Smooth muscle cell (in vitro differentiated cells): ENCODE results near the gene PSMC4. TPM values are rescaled to one million over a fixed set of nuclear protein-coding genes. Genes with fewer than 3 reads are reported as not detected.

Experiments used
- DNase-seq: peaks from one replicate; lab custom pipeline; 2025; ENCODE audit not compliant: unreplicated experiment; lab: John Stamatoyannopoulos, UW
- H2AFZ ChIP-seq: fragments of 200-600 bp; sonication (generic); 2 replicates; pipeline ENCODE4 v1.6.0; 2016; ENCODE audit warnings: antibody characterized with exemption, low read depth, mild to moderate bottlenecking
- H3F3A ChIP-seq: fragments of 200-600 bp; sonication (generic); 2 replicates; pipeline ENCODE4 v1.6.0; 2017; ENCODE audit warnings: antibody characterized with exemption, low read depth
- H3K27ac ChIP-seq: fragments of 200-600 bp; sonication (generic); 2 replicates; pipeline ENCODE4 v1.5.1; 2016; ENCODE audit warnings: low read depth, mild to moderate bottlenecking
- H3K27me3 ChIP-seq: fragments of 200-600 bp; sonication (generic); 2 replicates; pipeline ENCODE4 v1.6.1; 2016; ENCODE audit warnings: low read depth, mild to moderate bottlenecking
- H3K36me3 ChIP-seq: fragments of 200-600 bp; sonication (generic); 2 replicates; pipeline ENCODE4 v1.5.1; 2016; ENCODE audit warnings: low read depth
- H3K4me1 ChIP-seq: fragments of 200-600 bp; sonication (generic); 2 replicates; pipeline ENCODE4 v1.5.1; 2016; ENCODE audit warnings: low read depth
- H3K4me2 ChIP-seq: fragments of 200-600 bp; sonication (generic); 2 replicates; pipeline ENCODE4 v1.6.0; 2016; ENCODE audit warnings: mild to moderate bottlenecking
- H3K4me3 ChIP-seq: fragments of 200-600 bp; sonication (generic); 2 replicates; pipeline ENCODE4 v1.5.1; 2016; ENCODE audit warnings: mild to moderate bottlenecking
- H3K79me2 ChIP-seq: fragments of 200-600 bp; sonication (generic); 2 replicates; pipeline ENCODE4 v1.6.0; 2016; ENCODE audit warnings: low read depth, mild to moderate bottlenecking
- H3K9ac ChIP-seq: fragments of 200-600 bp; sonication (generic); 2 replicates; pipeline ENCODE4 v1.6.0; 2016; ENCODE audit warnings: low read depth
- H3K9me3 ChIP-seq: fragments of 200-600 bp; sonication (generic); replicated peaks from 2 replicates; pipeline ENCODE4 v1.5.1; 2016; ENCODE audit warnings: low read depth
- H4K20me1 ChIP-seq: fragments of 200-600 bp; sonication (generic); 2 replicates; pipeline ENCODE4 v1.6.0; 2016; ENCODE audit warnings: low read depth
- WGBS: methylation state at CpG from one replicate; pipeline ENCODE4 v1.1.7; 2016; ENCODE audit warnings: low lambda C conversion rate; 5-methylcytosine and 5-hydroxymethylcytosine counted together
- polyA plus RNA-seq: library from polyadenylated mRNA; unstranded; fragments of >200 nt; fragmentation: Nextera tagmentation; extraction: Ambion mirVana; gene quantifications from 2 replicates; pipeline ENCODE4 v1.2.1, GENCODE V29; 2016
- total RNA-seq: library from RNA; depleted of rRNA; stranded (reverse); fragments of >200 nt; gene quantifications from 2 replicates; pipeline ENCODE4 v1.2.3, GENCODE V29; 2014
- TF ChIP-seq, protein P1 (sequence below): fragments of 200-600 bp; sonication (generic); IDR thresholded peaks from 2 replicates; pipeline ENCODE4 v1.5.1; 2017; ENCODE audit warnings: borderline replicate concordance, mild to moderate bottlenecking, antibody characterized with exemption; ENCODE audit not compliant: insufficient read depth, poor library complexity, severe bottlenecking

Gene PSMC4
- total and polyA plus RNA-seq, 2 experiments from 2014 or later = 117 to 120 TPM

GRCh38 chr19:39939556-39939955, 31.4 kb upstream of the PSMC4 start:
- TF ChIP-seq, protein P1, sequence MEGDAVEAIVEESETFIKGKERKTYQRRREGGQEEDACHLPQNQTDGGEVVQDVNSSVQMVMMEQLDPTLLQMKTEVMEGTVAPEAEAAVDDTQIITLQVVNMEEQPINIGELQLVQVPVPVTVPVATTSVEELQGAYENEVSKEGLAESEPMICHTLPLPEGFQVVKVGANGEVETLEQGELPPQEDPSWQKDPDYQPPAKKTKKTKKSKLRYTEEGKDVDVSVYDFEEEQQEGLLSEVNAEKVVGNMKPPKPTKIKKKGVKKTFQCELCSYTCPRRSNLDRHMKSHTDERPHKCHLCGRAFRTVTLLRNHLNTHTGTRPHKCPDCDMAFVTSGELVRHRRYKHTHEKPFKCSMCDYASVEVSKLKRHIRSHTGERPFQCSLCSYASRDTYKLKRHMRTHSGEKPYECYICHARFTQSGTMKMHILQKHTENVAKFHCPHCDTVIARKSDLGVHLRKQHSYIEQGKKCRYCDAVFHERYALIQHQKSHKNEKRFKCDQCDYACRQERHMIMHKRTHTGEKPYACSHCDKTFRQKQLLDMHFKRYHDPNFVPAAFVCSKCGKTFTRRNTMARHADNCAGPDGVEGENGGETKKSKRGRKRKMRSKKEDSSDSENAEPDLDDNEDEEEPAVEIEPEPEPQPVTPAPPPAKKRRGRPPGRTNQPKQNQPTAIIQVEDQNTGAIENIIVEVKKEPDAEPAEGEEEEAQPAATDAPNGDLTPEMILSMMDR = no peak
- Histone ChIP-seq H3K9me3 (no peaks in the 10 kb centered on the region), H3K4me2 (no peak overlapping the region), H3K79me2 (no peaks in the 10 kb centered on the region), H3F3A (no peaks in the 10 kb centered on the region), H4K20me1 (no peaks in the 10 kb centered on the region), H3K27ac (no peak overlapping the region), H3K4me3 (no peak overlapping the region), H2AFZ (no peak overlapping the region), H3K36me3 (no peaks in the 10 kb centered on the region), H3K4me1 (peaks cover 11% of the 10 kb centered on the region), H3K27me3 (no peaks in the 10 kb centered on the region), H3K9ac (no peak overlapping the region)
- DNase-seq = no peak
- WGBS = 97% methylated on average over 6 of the region's 6 CpGs

DNA sequence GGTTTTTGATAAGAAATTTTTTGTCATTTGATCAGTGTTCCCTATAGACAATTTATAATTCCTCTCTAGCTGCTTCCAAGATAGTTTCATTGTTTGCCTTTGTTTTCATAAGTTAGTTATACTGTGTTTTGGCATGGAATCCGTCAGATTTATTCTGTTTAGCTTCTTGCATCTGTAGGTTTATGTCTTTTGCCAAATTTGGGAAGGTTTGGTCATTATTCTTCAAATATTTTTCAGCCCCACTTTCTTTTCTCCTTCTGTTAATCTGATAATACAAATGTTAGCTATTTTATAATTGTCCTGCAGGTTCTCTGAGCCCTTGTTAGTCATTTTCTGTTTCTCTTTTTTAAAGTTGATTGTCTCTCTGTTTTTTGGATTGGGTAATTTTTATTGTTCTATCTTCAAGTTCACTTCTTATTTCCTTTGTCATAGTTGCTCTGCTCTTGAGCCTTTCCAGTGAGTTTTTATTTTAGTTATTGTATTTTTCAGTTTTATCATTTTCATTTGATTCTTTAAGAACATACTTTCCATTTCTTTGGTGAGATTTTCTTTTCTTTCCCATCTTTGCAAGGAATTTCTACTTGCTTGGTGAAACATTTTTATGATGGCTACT, 30.6 kb upstream of the PSMC4 start:
- Histone ChIP-seq H4K20me1 (no peaks in the 10 kb centered on the region), H3K27me3 (no peaks in the 10 kb centered on the region), H3K27ac (no peak overlapping the region), H3K4me1 (peaks cover 11% of the 10 kb centered on the region), H3K9ac (no peak overlapping the region), H3K4me2 (no peak overlapping the region), H2AFZ (no peak overlapping the region), H3K4me3 (no peak overlapping the region), H3K36me3 (no peaks in the 10 kb centered on the region), H3K79me2 (no peaks in the 10 kb centered on the region), H3K9me3 (no peaks in the 10 kb centered on the region), H3F3A (no peaks in the 10 kb centered on the region)
- DNase-seq = no peak
- 96% methylated on average over 1 of the region's 1 CpG for WGBS
- TF ChIP-seq, protein P1 = no peak

- 64% methylated on average over 6 of the region's 6 CpGs for WGBS
- no peak for DNase-seq
- Histone ChIP-seq H2AFZ (no peak overlapping the region), H3K36me3 (no peaks in the 10 kb centered on the region), H3F3A (no peaks in the 10 kb centered on the region), H3K4me2 (no peak overlapping the region), H3K27me3 (no peaks in the 10 kb centered on the region), H3K4me1 (peaks cover 11% of the 10 kb centered on the region), H4K20me1 (no peaks in the 10 kb centered on the region), H3K27ac (no peak overlapping the region), H3K4me3 (no peak overlapping the region), H3K79me2 (no peaks in the 10 kb centered on the region), H3K9ac (no peak overlapping the region), H3K9me3 (no peaks in the 10 kb centered on the region)
- TF ChIP-seq, protein P1 = no peak
Observed at GRCh38 chr19:39941151-39941550, 29.8 kb upstream of the PSMC4 start.
